Measurements from ENCODE around the gene SHANK2. TPM values are rescaled to one million over a fixed set of nuclear protein-coding genes. Genes with fewer than 3 reads are reported as not detected.

SHANK2 gene
- total and polyA plus RNA-seq, 10 of the 15 experiments (the other 5 are each of a cell fraction or from before 2014, with no cell fraction given): 0.01 to 0.31 (median 0.10) TPM; not detected in 5

DNA sequence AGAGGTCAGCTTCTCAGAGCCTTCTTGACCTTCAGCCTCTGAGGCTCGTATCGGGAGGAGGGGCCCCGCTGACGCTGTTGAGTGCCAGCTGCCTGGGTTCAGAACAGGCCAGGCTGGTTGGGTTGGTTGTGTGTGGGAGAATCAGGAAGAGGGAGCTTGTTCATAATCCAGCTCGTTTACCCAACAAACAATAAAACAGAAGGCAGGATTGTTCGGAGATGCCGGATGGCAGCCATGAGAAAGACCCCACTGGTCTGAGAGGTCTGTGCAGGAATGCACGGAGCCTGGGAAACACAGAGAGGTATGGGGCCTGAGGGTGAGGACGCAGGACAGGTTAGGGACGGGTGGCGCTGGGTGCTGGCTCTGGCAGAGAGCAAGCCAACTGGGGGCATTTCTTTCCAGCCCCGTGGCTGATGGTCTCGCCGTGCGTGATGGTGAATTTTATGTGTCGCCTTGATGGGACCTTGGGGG, 31.6 kb upstream of the SHANK2 start:
- DNase-seq (ENCODE audit: low read depth, low spot score): no peak
- intact Hi-C loops (cut with micrococcal nuclease; ENCODE audit: unreplicated experiment): no loop called here
- H3K9ac ChIP-seq (ENCODE audit: control insufficient read depth, insufficient read depth, low read length): no peak overlapping the region
- TF ChIP-seq SUZ12 (IDR thresholded peaks at IDR 0.05; ENCODE audit: unreplicated experiment) (no peak), ZSCAN29 (IDR thresholded peaks at IDR 0.05) (no peak), HCFC1 (IDR thresholded peaks at IDR 0.05; ENCODE audit: low read length) (no peak), CHD2 (IDR thresholded peaks at IDR 0.05; ENCODE audit: borderline replicate concordance, low read depth, low read length) (no peak), TARDBP (IDR thresholded peaks at IDR 0.05; ENCODE audit: borderline replicate concordance) (no peak), CBX5 (IDR thresholded peaks at IDR 0.05; ENCODE audit: low read depth) (no peak), CHD4 (IDR thresholded peaks at IDR 0.05) (no peak)
- no peaks in the 10 kb centered on the region for H4K20me1 ChIP-seq (ENCODE audit: control insufficient read depth, insufficient read depth)
- peaks cover 0 to 1% of the 10 kb centered on the region in 2 experiments; a peak in 1 of 4 replicates for H3K27me3 ChIP-seq (replicated peaks in 1 of 2; ENCODE audit: control insufficient read depth in 2 of 2, insufficient read depth in 2 of 2, low read length in 1 of 2)
- ChIA-PET RAD21 (ENCODE audit: unreplicated experiment) (no interaction called here), POLR2A (no interaction called here), CTCF (no interaction called here), SMC1A (ENCODE audit: uncharacterized antibody, unreplicated experiment) (no interaction called here)
- BruUV-seq (replicated peaks): no TSS peak
- in situ Hi-C loops (cut with MboI): no loop called here
- H3K4me1 ChIP-seq (ENCODE audit: control insufficient read depth, insufficient read depth, low read length): no peaks in the 10 kb centered on the region
- no peak for FAIRE-seq
- no peaks in the 10 kb centered on the region for H3K9me3 ChIP-seq (replicated peaks; ENCODE audit: control insufficient read depth, insufficient read depth, low read length)
- no peak overlapping the region for H2AFZ ChIP-seq (ENCODE audit: control insufficient read depth, low read depth, low read length)
- no peaks in the 10 kb centered on the region for H3K79me2 ChIP-seq (ENCODE audit: control insufficient read depth, insufficient read depth, low read length)
- no peaks in the 10 kb centered on the region for H3K36me3 ChIP-seq (ENCODE audit: control insufficient read depth in 2 of 2, insufficient read depth in 2 of 2, low read length in 1 of 2)
- no peak overlapping the region for H3K27ac ChIP-seq (ENCODE audit: control insufficient read depth, insufficient read depth)
- no peak for ATAC-seq
- H3K4me2 ChIP-seq (ENCODE audit: control insufficient read depth, insufficient read depth): no peak overlapping the region
- no peak overlapping the region for H3K4me3 ChIP-seq
- 44% methylated on average over 16 of the region's 16 CpGs for whole genome bisulfite sequencing (ENCODE audit: insufficient coverage, insufficient replicate concordance, low lambda C conversion rate, missing lambda C conversion rate)

DNA sequence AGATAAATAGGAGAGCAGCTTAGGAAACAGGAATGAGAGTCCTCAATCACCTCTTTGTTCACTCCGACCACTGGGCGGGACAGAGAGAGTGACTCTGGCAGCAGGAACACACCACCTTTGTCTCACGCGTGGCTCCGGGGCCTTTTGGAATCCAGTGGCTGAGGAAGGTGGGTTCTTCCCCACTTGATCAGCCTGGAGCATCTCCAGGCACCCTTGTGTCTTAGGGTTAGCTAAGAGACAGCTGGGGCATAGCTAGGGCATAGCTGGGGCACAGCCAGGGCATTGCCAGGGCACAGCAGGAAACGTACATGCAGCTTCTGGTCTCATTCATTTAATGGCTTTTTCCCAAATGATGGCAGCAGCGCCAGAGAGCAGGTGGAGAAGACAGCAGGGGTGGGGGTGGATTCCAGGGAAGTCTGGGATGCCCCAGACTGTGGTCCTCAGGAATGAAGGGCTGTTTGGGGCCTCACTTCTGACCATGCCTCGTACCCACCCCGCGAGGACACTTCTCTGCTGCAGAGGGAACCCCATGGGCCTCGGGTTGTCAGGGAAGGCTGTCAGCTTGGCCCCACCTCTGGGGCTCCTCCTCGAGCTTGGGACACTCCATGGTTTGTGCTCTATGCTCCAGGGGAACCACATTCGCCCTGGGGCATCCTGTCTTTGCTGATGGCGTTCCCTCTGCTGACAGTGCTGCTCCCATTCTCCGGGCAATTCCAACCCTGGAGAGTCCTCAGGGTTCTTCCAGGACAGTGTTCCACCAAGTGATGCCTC, 30.4 kb upstream of the SHANK2 start:
- DNase-seq (ENCODE audit: low read depth, low spot score) (no peak), FAIRE-seq (no peak), ATAC-seq (no peak)
- ChIA-PET RAD21 (ENCODE audit: unreplicated experiment) (no interaction called here), CTCF (no interaction called here), POLR2A (interaction anchor here (0.6 kb wide), 1 partner anchor 467 kb away, joined by 3 read pairs; no protein-coding TSS in a partner anchor), SMC1A (ENCODE audit: uncharacterized antibody, unreplicated experiment) (no interaction called here)
- Histone ChIP-seq H3K27me3 (replicated peaks in 1 of 2; ENCODE audit: control insufficient read depth in 2 of 2, insufficient read depth in 2 of 2, low read length in 1 of 2) (peaks cover 0 to 1% of the 10 kb centered on the region in 2 experiments; a peak in 1 of 4 replicates), H2AFZ (ENCODE audit: control insufficient read depth, low read depth, low read length) (no peak overlapping the region), H3K9me3 (replicated peaks; ENCODE audit: control insufficient read depth, insufficient read depth, low read length) (no peaks in the 10 kb centered on the region), H3K4me3 (no peak overlapping the region), H3K36me3 (ENCODE audit: control insufficient read depth in 2 of 2, insufficient read depth in 2 of 2, low read length in 1 of 2) (no peaks in the 10 kb centered on the region), H3K79me2 (ENCODE audit: control insufficient read depth, insufficient read depth, low read length) (no peaks in the 10 kb centered on the region), H4K20me1 (ENCODE audit: control insufficient read depth, insufficient read depth) (no peaks in the 10 kb centered on the region), H3K27ac (ENCODE audit: control insufficient read depth, insufficient read depth) (no peak overlapping the region), H3K4me1 (ENCODE audit: control insufficient read depth, insufficient read depth, low read length) (no peaks in the 10 kb centered on the region), H3K4me2 (ENCODE audit: control insufficient read depth, insufficient read depth) (no peak overlapping the region), H3K9ac (ENCODE audit: control insufficient read depth, insufficient read depth, low read length) (no peak overlapping the region)
- TF ChIP-seq RFX5 (IDR thresholded peaks at IDR 0.05; ENCODE audit: low read depth, low read length): no peak
- TF ChIP-seq ZBED1 (IDR thresholded peaks at IDR 0.05; ENCODE audit: borderline replicate concordance): no peak
- TF ChIP-seq RB1 (IDR thresholded peaks at IDR 0.05; ENCODE audit: borderline replicate concordance): no peak
- TF ChIP-seq, protein P1, sequence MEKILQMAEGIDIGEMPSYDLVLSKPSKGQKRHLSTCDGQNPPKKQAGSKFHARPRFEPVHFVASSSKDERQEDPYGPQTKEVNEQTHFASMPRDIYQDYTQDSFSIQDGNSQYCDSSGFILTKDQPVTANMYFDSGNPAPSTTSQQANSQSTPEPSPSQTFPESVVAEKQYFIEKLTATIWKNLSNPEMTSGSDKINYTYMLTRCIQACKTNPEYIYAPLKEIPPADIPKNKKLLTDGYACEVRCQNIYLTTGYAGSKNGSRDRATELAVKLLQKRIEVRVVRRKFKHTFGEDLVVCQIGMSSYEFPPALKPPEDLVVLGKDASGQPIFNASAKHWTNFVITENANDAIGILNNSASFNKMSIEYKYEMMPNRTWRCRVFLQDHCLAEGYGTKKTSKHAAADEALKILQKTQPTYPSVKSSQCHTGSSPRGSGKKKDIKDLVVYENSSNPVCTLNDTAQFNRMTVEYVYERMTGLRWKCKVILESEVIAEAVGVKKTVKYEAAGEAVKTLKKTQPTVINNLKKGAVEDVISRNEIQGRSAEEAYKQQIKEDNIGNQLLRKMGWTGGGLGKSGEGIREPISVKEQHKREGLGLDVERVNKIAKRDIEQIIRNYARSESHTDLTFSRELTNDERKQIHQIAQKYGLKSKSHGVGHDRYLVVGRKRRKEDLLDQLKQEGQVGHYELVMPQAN (conservative IDR thresholded peaks at IDR 0.05): no peak
- TF ChIP-seq, protein P2, sequence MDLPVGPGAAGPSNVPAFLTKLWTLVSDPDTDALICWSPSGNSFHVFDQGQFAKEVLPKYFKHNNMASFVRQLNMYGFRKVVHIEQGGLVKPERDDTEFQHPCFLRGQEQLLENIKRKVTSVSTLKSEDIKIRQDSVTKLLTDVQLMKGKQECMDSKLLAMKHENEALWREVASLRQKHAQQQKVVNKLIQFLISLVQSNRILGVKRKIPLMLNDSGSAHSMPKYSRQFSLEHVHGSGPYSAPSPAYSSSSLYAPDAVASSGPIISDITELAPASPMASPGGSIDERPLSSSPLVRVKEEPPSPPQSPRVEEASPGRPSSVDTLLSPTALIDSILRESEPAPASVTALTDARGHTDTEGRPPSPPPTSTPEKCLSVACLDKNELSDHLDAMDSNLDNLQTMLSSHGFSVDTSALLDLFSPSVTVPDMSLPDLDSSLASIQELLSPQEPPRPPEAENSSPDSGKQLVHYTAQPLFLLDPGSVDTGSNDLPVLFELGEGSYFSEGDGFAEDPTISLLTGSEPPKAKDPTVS (IDR thresholded peaks at IDR 0.05; ENCODE audit: low read depth, low read length): no peak
- no peak for TF ChIP-seq SMARCA5 (IDR thresholded peaks at IDR 0.05)
- intact Hi-C loops (cut with micrococcal nuclease; ENCODE audit: unreplicated experiment) (no loop called here), in situ Hi-C loops (cut with MboI) (no loop called here)
- 36% methylated on average over 13 of the region's 15 CpGs for WGBS (ENCODE audit: insufficient coverage, insufficient replicate concordance, low lambda C conversion rate, missing lambda C conversion rate)
- BruUV-seq (replicated peaks): no TSS peak

All from GM12878 (cell line).